ENCODE data around the gene GRM7. TPM values are rescaled to one million over a fixed set of nuclear protein-coding genes. Genes with fewer than 3 reads are reported as not detected.

Gene GRM7
- total RNA-seq, 1 experiment from 2014 or later, result not detected

- no peak overlapping the region for H3K9ac ChIP-seq (ENCODE audit: low read length)
- H3K4me1 ChIP-seq (ENCODE audit: control insufficient read depth in 1 of 2, insufficient read depth in 2 of 2, low read length in 2 of 2), result no peaks in the 10 kb centered on the region
- no peaks in the 10 kb centered on the region for H4K20me1 ChIP-seq (ENCODE audit: insufficient read depth)
- POLR2A ChIA-PET, result no interaction called here
- CTCF ChIA-PET, result no interaction called here
- no peak overlapping the region for H2AFZ ChIP-seq (ENCODE audit: low read depth, low read length, poor library complexity, severe bottlenecking)
- RAD21 ChIA-PET (ENCODE audit: low non-redundant PET in 1 of 2, low total read pairs in 2 of 2, uncharacterized antibody in 2 of 2, unreplicated experiment in 2 of 2), result no interaction called here
- no peaks in the 10 kb centered on the region for H3K27me3 ChIP-seq (ENCODE audit: insufficient read depth, low read length)
- H3K4me2 ChIP-seq (ENCODE audit: low read length), result no peak overlapping the region
- no peaks in the 10 kb centered on the region for H3K9me2 ChIP-seq (ENCODE audit: insufficient read depth)
- TF ChIP-seq SRF (IDR thresholded peaks at IDR 0.05; ENCODE audit: low read depth), result no peak
- TF ChIP-seq, protein P1, sequence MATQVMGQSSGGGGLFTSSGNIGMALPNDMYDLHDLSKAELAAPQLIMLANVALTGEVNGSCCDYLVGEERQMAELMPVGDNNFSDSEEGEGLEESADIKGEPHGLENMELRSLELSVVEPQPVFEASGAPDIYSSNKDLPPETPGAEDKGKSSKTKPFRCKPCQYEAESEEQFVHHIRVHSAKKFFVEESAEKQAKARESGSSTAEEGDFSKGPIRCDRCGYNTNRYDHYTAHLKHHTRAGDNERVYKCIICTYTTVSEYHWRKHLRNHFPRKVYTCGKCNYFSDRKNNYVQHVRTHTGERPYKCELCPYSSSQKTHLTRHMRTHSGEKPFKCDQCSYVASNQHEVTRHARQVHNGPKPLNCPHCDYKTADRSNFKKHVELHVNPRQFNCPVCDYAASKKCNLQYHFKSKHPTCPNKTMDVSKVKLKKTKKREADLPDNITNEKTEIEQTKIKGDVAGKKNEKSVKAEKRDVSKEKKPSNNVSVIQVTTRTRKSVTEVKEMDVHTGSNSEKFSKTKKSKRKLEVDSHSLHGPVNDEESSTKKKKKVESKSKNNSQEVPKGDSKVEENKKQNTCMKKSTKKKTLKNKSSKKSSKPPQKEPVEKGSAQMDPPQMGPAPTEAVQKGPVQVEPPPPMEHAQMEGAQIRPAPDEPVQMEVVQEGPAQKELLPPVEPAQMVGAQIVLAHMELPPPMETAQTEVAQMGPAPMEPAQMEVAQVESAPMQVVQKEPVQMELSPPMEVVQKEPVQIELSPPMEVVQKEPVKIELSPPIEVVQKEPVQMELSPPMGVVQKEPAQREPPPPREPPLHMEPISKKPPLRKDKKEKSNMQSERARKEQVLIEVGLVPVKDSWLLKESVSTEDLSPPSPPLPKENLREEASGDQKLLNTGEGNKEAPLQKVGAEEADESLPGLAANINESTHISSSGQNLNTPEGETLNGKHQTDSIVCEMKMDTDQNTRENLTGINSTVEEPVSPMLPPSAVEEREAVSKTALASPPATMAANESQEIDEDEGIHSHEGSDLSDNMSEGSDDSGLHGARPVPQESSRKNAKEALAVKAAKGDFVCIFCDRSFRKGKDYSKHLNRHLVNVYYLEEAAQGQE (IDR thresholded peaks at IDR 0.05; ENCODE audit: low read depth), result no peak
- TF ChIP-seq ZBTB33 (IDR thresholded peaks at IDR 0.05; ENCODE audit: extremely low read depth, insufficient replicate concordance, low read length), result no peak
- TF ChIP-seq FOSL1 (IDR thresholded peaks at IDR 0.05; ENCODE audit: low read depth), result no peak
- no peak for TF ChIP-seq EZH2phosphoT487 (IDR thresholded peaks at IDR 0.05; ENCODE audit: borderline replicate concordance)
- TF ChIP-seq CTCF (IDR thresholded peaks at IDR 0.05 in 2 of 3, conservative IDR thresholded peaks at IDR 0.05 in 1 of 3; ENCODE audit: borderline replicate concordance in 1 of 3, insufficient read depth in 1 of 3, low read depth in 2 of 3, low read length in 2 of 3), result no peak
- no peak for TF ChIP-seq POLR2AphosphoS5 (IDR thresholded peaks at IDR 0.05; ENCODE audit: low read depth, low read length)
- TF ChIP-seq ZFX (IDR thresholded peaks at IDR 0.05), result no peak
- TF ChIP-seq SP1 (IDR thresholded peaks at IDR 0.05; ENCODE audit: low read depth), result no peak
- TF ChIP-seq CEBPB (IDR thresholded peaks at IDR 0.05; ENCODE audit: low read depth), result no peak
- TF ChIP-seq JUND (IDR thresholded peaks at IDR 0.05), result no peak
- no peak for TF ChIP-seq YY1 (IDR thresholded peaks at IDR 0.05; ENCODE audit: extremely low read depth, insufficient replicate concordance, low read depth, low read length)
- no peak for TF ChIP-seq ELF1 (IDR thresholded peaks at IDR 0.05; ENCODE audit: borderline replicate concordance, low read depth)
- no peak for TF ChIP-seq POLR2A (IDR thresholded peaks at IDR 0.05; ENCODE audit: borderline replicate concordance, extremely low read depth, insufficient read depth, insufficient read length)
- TF ChIP-seq, protein P2, sequence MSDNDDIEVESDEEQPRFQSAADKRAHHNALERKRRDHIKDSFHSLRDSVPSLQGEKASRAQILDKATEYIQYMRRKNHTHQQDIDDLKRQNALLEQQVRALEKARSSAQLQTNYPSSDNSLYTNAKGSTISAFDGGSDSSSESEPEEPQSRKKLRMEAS (IDR thresholded peaks at IDR 0.05), result no peak
- no peak for TF ChIP-seq ZNF274 (IDR thresholded peaks at IDR 0.05; ENCODE audit: low read depth, low read length)
- TF ChIP-seq SIN3A (IDR thresholded peaks at IDR 0.05; ENCODE audit: low read depth), result no peak
- no peak for TF ChIP-seq CBX3 (IDR thresholded peaks at IDR 0.05; ENCODE audit: low read depth)
- ATAC-seq (no peak), DNase-seq (ENCODE audit: low read depth, low spot score) (no peak)
- H3K9me3 ChIP-seq (ENCODE audit: control insufficient read depth in 1 of 2, insufficient read depth in 1 of 2, low read depth in 1 of 2, low read length in 2 of 2), result no peaks in the 10 kb centered on the region
- intact Hi-C loops (cut with micrococcal nuclease), result no loop called here
- no peaks in the 10 kb centered on the region for H3K79me2 ChIP-seq (ENCODE audit: insufficient read depth, low read length)
- H3K36me3 ChIP-seq (ENCODE audit: control insufficient read depth in 1 of 2, insufficient read depth in 2 of 2, low read length in 2 of 2), result no peaks in the 10 kb centered on the region
- BruUV-seq (replicated peaks), result no TSS peak
- no peak overlapping the region for H3K4me3 ChIP-seq (replicated peaks in 1 of 2; ENCODE audit: low read depth in 1 of 2, low read length in 2 of 2)
- no peak overlapping the region for H3K27ac ChIP-seq (ENCODE audit: low read depth, low read length)
Observed at GRCh38 chr3:7692866-7693265, 832.0 kb downstream of the GRM7 start.
